Activated CD8-positive, alpha-beta memory T cell treated with anti-CD3 and anti-CD28 coated beads for 48 hours (primary cell): ENCODE measurements around the gene TPSB2.
"Not testable (repeated sequence)": the region's sequence is repeated elsewhere in the genome, so short reads cannot be mapped to it uniquely, and the experiment has no call there.

Experiments used
- DNase-seq, 3 experiments: peaks; one replicate each; pipeline ENCODE4 v3.0.0-alpha.2; 2020; ENCODE audit warnings: low read depth in 2 of 3, low spot score in 2 of 3

Gene TPSB2

DNA sequence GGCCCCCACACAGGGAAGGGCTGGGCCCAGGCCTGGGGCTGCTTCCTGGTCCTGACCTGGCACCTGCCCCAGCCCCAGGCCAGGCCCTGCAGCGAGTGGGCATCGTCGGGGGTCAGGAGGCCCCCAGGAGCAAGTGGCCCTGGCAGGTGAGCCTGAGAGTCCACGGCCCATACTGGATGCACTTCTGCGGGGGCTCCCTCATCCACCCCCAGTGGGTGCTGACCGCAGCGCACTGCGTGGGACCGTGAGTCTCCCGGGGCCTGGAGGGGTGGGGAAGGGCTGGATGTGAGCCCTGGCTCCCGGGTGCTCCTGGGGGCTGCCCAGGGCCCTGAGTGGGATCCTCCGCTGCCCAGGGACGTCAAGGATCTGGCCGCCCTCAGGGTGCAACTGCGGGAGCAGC lies 11.1 kb upstream of the TPSB2 start:
- DNase-seq = not testable (repeated sequence)

- not testable (repeated sequence) for DNase-seq
Observed at GRCh38 chr16:1240436-1240835, 10.5 kb upstream of the TPSB2 start, which contains the start of gene TPSAB1. Gene TPSAB1, plus strand, starts transcription at chr16:1240705. Its CDS starts 234 bp downstream, at chr16:1240939.

DNA sequence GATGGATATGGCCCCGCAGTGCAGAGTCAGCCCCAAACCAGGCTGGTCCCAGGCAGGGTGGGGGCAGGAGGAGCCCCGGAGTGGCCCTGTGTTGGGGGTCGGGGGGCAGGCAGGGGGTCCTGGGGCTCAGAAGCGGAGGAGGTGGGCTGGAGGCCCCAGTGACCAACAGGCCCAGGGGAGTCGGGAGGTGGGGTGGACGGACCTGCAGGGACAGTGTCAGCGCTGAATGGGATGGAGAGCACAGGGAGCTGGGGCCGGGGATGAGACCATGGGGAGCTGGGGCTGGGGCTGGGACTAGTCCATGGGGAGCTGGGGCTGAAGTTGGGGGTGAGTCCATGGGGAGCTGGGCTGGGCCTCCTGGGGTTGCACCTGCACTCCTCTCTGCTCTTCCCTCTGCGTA lies 9.6 kb upstream of the TPSB2 start:
- DNase-seq = not testable (repeated sequence)

DNA sequence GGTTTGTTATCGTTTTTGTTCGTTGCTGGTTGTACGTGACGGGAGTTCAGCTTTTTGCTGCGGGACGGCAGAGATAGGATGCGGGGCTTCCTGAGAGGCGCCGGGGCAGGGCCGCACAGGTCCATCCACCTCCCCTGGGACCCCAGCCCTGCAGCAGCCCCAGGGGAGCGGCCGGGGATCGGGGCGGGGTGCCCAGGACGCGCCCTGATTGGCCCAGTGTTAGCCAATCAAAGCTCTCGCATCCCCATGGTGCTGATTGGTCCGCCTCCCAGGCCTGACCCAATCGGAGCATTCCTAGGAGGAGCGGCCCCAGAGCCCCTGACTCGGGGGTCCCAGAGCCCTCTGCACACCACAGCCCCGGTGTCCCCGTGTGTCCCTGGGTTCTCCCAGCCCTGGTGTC lies 8.9 kb upstream of the TPSB2 start:
- DNase-seq = not testable (repeated sequence)

- DNase-seq = no peak
Observed at GRCh38 chr16:1237990-1238389, 8.0 kb upstream of the TPSB2 start.

- not testable (repeated sequence) for DNase-seq
Observed at GRCh38 chr16:1236659-1237058, 6.7 kb upstream of the TPSB2 start.

- DNase-seq = not testable (repeated sequence)
Observed at GRCh38 chr16:1232049-1232748, 2.2 kb upstream of the TPSB2 start.

DNA sequence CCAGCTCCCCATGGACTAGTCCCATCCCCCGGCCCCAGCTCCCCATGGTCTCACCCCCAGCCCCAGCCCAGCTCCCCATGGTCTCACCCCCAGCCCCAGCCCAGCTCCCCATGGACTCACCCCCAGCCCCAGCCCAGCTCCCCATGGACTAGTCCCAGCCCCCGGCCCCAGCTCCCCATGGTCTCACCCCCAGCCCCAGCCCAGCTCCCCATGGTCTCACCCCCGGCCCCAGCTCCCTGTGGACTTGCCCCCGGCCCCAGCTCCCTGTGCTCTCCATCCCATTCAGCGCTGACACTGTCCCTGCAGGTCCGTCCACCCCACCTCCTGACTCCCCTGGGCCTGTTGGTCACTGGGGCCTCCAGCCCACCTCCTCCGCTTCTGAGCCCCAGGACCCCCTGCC lies 1.3 kb upstream of the TPSB2 start:
- not testable (repeated sequence) for DNase-seq

DNA sequence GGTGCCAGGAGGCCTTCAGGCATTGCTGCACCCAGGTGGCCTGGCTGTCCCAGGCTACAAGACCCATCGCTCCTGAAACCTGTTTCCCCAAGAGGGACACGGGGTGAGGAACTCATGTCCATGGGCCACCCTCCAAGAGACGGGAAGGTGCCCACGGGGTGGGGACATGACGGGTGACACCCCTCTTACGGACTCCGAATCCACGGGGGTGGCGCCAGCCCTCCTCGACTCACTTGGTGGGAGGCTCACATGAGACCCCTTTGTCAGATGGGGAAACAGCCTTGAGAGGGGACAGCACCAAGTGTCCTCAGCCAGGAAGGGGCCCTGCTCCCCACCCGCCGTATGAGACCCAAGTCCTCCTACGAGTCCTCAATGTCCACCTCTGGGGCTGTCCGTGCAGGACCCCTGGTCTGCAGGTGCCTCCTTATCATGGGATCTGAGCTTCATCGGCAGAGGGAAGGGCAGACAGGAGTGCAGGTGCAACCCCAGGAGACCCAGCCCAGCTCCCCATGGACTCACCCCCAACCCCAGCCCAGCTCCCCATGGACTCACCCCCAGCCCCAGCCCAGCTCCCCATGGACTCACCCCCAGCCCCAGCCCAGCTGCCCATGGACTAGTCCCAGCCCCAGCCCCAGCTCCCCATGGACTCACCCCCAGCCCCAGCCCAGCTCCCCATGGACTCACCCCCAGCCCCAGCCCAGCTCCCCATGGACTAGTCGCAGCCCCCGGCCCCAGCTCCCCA lies 658 bp upstream of the TPSB2 start:
- not testable (repeated sequence) for DNase-seq

DNA sequence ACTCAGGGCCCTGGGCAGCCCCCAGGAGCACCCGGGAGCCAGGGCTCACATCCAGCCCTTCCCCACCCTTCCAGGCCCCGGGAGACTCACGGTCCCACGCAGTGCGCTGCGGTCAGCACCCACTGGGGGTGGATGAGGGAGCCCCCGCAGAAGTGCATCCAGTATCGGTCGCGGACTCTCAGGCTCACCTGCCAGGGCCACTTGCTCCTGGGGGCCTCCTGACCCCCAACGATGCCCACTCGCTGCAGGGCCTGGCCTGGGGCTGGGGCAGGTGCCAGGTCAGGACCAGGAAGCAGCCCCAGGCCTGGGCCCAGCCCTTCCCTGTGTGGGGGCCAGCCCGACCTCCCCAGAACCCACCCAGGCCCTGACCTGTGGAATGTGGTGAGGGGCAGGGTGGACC lies 508 bp downstream of the TPSB2 start:
- DNase-seq = not testable (repeated sequence)

GRCh38 chr16:1228227-1228626 lies 1.8 kb downstream of the TPSB2 start:
- DNase-seq = not testable (repeated sequence)

DNA sequence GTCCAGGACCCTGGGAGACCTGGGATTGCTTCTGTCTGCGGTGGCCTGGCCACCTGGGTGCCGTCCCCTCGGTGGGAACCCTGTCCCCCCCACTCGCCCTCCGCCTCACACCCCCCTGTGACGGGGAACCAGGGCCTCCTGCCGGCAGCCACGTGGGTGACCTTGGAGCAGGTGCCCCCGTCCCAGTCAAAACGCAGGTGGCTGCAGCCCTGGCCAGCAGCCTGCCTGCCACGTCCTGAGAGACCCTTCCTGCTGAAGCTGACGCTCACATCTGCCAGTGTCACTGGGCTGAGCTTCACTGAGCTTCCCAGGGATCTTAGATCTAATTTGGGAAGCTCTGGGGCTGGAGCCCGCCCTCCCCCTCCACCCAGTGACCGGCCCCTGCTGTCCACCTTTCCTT lies 3.3 kb downstream of the TPSB2 start:
- DNase-seq = not testable (repeated sequence)

- not testable (repeated sequence) for DNase-seq
Observed at GRCh38 chr16:1225728-1226311, 4.2 kb downstream of the TPSB2 start.

- DNase-seq = no peak
Observed at GRCh38 chr16:1225051-1225451, 4.9 kb downstream of the TPSB2 start, which contains the start of gene TPSG1. Gene TPSG1, minus strand, starts transcription at chr16:1225268. Its CDS starts 16 bp downstream, at chr16:1225252.

DNA sequence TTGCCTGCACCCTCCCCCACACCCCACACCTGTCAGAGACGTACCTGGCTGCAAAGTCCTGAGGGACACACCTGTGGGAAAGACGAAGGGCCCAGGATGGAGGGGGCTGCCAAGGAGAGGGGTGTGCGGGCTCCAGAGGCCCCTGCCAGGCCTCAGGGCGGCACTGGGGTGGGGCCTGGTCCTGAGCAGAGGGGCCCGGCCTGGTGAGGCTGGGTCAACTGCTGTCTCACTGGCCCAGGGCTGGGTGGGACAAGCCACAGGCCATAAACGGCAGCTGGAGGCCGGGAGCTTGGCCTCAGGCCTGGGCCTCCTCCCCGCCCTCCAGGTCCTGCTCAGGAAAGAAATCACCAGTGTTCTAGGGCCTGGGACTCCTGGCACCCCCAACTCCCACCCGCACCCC lies 5.4 kb downstream of the TPSB2 start:
- no peak for DNase-seq

DNA sequence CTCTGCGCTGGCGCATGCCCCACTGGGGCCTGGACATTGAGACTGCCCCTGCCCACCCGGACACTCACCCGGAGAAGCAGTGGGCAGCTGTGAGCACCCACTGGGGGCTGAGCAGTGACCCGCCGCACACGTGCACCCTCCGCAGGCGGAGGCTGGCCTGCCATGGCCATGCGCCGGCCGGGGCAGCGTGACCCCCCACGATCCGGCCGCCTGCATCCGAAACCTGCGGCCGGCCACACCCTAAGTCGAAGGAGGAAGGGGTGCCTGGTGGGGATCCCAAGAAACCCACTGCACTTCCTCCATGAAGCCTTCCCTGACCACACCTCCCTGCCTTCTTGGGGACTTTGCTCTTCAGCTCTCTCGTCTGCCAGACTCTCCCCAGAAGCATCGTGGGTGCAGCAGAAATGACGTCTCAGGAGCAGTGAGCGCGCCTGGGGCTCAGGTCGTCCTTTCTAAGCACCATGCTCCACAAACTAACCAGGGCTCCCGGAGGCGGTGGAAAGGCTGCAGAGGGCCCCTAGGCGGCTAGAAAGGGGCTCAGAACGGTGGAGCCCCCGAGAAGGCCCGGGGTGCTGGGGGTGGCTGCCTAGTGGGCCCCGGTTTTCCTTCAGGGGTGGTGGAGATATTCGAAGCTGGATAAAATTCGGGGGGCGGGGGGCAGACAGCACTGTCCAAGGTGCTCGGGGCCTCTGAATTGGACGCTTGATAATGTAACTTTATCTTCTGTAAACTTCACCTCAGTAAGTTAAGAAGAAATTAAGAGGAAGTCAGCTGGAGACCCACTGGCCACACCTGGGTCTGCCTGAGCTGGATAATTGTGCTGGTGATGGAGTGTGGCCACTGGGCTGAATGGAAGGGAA lies 6.4 kb downstream of the TPSB2 start:
- DNase-seq = no peak

DNA sequence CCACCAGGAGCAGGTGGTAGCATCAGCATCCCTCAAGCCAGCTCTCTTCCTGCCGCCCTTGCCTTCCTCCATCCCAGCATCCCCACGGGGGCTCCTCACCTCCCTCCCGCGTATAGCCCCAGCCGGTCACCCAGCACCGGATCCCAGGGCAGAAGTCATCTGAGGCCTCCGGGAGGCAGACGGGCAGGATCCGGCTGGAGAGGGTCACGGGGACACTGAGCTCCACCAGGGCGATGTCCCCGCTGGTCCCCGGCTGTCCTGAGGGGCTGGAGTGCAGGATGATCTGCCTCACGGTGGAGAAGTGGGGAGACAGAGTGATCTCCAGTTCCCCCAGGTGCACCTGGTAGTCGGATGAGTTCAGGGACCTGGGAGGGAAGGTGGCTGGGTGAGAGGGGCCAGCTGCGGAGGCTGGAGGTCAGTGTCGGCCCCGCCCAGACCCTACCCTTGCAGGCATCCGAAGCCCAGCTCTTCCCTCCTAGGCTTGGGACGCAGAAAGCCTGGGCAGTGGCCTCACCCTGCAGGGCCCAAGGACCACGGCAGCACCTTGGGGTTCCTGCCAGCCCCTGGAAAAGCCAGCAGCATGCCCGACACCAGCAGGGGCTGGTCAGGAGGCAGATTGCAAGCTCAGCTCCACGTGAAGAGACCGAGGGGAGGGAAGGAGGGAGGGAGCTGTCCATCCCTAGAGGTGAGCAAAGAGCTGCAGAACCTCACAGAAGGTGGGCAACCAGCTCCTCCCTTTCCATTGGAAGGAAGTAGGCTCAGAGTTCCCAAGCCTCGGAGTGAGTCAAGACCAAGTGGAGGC lies 7.2 kb downstream of the TPSB2 start:
- DNase-seq = no peak

GRCh38 chr16:1221628-1222552 lies 8.1 kb downstream of the TPSB2 start:
- DNase-seq = no peak
